Measurements from ENCODE around the gene ADGRV1.

Gene ADGRV1

DNA sequence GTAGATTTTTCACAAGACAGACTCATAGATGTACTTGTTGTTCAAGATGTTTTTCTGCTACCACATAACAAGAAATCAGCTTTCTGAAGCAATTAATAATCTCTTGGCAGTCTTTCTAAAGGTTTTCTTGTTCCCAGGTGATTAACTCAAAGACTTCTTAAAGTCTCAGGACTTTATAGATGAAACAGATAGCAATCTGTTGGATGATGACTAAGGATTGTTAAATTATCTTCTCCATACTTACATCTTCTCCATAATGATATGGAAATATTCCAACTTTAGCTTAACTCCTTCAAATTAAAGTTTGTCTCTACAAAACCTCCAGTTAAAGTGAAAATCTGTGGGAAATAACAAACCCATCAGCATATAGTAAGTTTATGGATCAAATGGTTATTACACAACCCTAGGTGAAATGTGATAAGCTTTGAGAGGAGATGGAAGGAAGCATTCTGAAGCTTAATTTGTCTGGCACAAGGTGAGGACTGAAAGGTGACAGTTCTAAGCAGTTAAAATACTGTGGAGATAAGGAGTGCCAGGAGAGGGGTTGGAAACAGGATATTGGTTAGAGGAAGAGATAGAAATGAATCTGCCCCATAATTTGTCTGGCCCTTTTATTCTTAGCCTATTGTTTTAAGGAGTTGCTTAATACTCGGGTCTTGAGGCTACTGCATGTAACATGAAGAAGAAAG lies 326.7 kb downstream of the ADGRV1 start:
- no peaks in the 10 kb centered on the region for H3K79me2 ChIP-seq (ENCODE audit: insufficient read depth, low read length)
- H4K20me1 ChIP-seq (ENCODE audit: insufficient read depth, low read length) = no peaks in the 10 kb centered on the region; the same call in 1 of the 2 replicates
- H3K9ac ChIP-seq (ENCODE audit: low read depth, low read length) = no peak overlapping the region
- no peaks in the 10 kb centered on the region for H3K4me1 ChIP-seq (ENCODE audit: insufficient read depth, low read length)
- H3K4me2 ChIP-seq (ENCODE audit: insufficient read depth, low read length) = no peak overlapping the region
- no peak for DNase-seq
- H3K27me3 ChIP-seq (ENCODE audit: insufficient read depth, low read length, poor library complexity) = peaks cover 24% of the 10 kb centered on the region
- ATAC-seq (ENCODE audit: insufficient read depth, low read depth) = no peak
- TF ChIP-seq EZH2 (IDR thresholded peaks at IDR 0.05; ENCODE audit: borderline replicate concordance, low read depth, low read length, severe bottlenecking) (no peak), CTCF (IDR thresholded peaks at IDR 0.05; ENCODE audit: borderline replicate concordance, extremely low read depth, low read length, poor library complexity, severe bottlenecking) (no peak)
- no peak overlapping the region for H3K27ac ChIP-seq (ENCODE audit: low read length)
- H3K36me3 ChIP-seq (ENCODE audit: insufficient read depth, low read length) = no peaks in the 10 kb centered on the region
- no peak overlapping the region for H2AFZ ChIP-seq (ENCODE audit: low read depth, low read length)
- no peaks in the 10 kb centered on the region for H3K9me3 ChIP-seq (ENCODE audit: insufficient read depth, low read length, severe bottlenecking)
- no peak overlapping the region for H3K4me3 ChIP-seq (ENCODE audit: low read depth in 1 of 2, low read length in 2 of 2)

DNA sequence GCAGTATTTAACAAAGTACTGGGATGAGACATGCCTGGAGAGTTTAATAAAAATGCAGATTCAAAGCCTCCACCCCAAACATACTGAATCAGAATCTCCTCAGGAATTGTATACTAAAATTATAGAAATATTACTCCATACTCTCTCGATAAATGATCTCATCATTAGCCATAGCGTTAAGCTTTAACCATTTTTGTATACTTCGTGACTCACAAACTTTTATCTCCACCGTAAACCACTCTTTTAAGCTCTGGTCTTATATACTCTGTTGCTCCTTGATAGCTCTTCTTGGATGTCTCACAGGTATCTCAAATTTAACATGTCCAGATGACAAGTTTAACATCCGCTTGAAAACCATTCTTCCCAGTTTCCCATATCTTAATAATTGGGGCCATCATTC lies 327.8 kb downstream of the ADGRV1 start:
- peaks cover 24% of the 10 kb centered on the region for H3K27me3 ChIP-seq (ENCODE audit: insufficient read depth, low read length, poor library complexity)
- no peaks in the 10 kb centered on the region for H3K4me1 ChIP-seq (ENCODE audit: insufficient read depth, low read length)
- H3K4me2 ChIP-seq (ENCODE audit: insufficient read depth, low read length) = no peak overlapping the region
- no peaks in the 10 kb centered on the region; the same call in 1 of the 2 replicates for H4K20me1 ChIP-seq (ENCODE audit: insufficient read depth, low read length)
- H3K27ac ChIP-seq (ENCODE audit: low read length) = no peak overlapping the region
- ATAC-seq (ENCODE audit: insufficient read depth, low read depth) = no peak
- DNase-seq = no peak
- no peak overlapping the region for H3K9ac ChIP-seq (ENCODE audit: low read depth, low read length)
- TF ChIP-seq CTCF (IDR thresholded peaks at IDR 0.05; ENCODE audit: borderline replicate concordance, extremely low read depth, low read length, poor library complexity, severe bottlenecking) (no peak), EZH2 (IDR thresholded peaks at IDR 0.05; ENCODE audit: borderline replicate concordance, low read depth, low read length, severe bottlenecking) (no peak)
- no peak overlapping the region for H2AFZ ChIP-seq (ENCODE audit: low read depth, low read length)
- no peaks in the 10 kb centered on the region for H3K36me3 ChIP-seq (ENCODE audit: insufficient read depth, low read length)
- no peaks in the 10 kb centered on the region for H3K9me3 ChIP-seq (ENCODE audit: insufficient read depth, low read length, severe bottlenecking)
- H3K79me2 ChIP-seq (ENCODE audit: insufficient read depth, low read length) = no peaks in the 10 kb centered on the region
- H3K4me3 ChIP-seq (ENCODE audit: low read depth in 1 of 2, low read length in 2 of 2) = no peak overlapping the region

DNA sequence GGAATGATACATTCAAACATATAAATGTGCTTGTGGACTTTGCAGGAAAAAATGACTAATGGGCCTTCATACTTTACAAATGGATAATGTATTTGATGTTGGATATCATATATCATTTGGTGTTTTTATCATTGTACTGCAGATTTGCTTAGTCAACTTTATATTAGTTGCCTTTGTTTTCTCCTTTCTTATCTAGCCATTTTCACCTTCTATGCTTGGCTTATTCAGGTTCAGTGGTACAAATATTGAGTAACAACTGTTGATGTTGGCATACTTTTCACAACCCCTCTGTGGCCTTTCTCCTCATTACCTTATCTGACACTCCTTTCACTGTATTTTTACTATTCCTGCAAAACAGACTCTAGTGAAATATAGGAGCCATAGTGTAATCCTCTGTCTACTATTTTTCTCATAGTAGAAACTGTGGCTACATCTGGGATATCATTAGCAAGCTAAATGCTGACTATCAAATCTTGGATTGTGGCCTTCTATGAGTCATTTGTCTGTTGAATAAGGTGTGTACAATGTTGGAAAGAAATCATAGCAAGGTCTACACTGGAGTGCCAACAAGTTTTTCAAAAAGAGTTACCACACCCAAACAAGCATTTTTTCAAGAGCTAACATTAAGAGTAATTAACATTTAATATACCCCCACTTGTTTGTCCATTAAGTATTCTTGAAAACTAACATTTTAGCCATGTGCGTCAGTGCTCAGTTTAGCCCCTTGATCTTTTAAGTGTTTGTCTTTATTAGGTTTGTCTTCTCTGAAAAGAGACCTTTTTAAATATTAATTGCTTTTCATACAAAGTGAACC lies 330.1 kb downstream of the ADGRV1 start:
- Histone ChIP-seq H3K9ac (ENCODE audit: low read depth, low read length) (no peak overlapping the region), H3K4me3 (ENCODE audit: low read depth in 1 of 2, low read length in 2 of 2) (no peak overlapping the region), H3K79me2 (ENCODE audit: insufficient read depth, low read length) (no peaks in the 10 kb centered on the region), H2AFZ (ENCODE audit: low read depth, low read length) (no peak overlapping the region), H3K4me1 (ENCODE audit: insufficient read depth, low read length) (no peaks in the 10 kb centered on the region), H3K36me3 (ENCODE audit: insufficient read depth, low read length) (no peaks in the 10 kb centered on the region), H4K20me1 (ENCODE audit: insufficient read depth, low read length) (no peaks in the 10 kb centered on the region; the same call in 1 of the 2 replicates), H3K27me3 (ENCODE audit: insufficient read depth, low read length, poor library complexity) (peaks cover 11% of the 10 kb centered on the region), H3K27ac (ENCODE audit: low read length) (no peak overlapping the region), H3K9me3 (ENCODE audit: insufficient read depth, low read length, severe bottlenecking) (no peaks in the 10 kb centered on the region), H3K4me2 (ENCODE audit: insufficient read depth, low read length) (no peak overlapping the region)
- no peak for TF ChIP-seq EZH2 (IDR thresholded peaks at IDR 0.05; ENCODE audit: borderline replicate concordance, low read depth, low read length, severe bottlenecking)
- no peak for TF ChIP-seq CTCF (IDR thresholded peaks at IDR 0.05; ENCODE audit: borderline replicate concordance, extremely low read depth, low read length, poor library complexity, severe bottlenecking)
- DNase-seq (no peak), ATAC-seq (ENCODE audit: insufficient read depth, low read depth) (no peak)

Data from DND-41 (cell line).